HepG2 (cell line): ENCODE measurements around the gene NCOA6. TPM values are rescaled to one million over a fixed set of nuclear protein-coding genes. Genes with fewer than 3 reads are reported as not detected.

Experiments
- BATF2 ChIP-seq: sonication (generic); formaldehyde crosslinking; IDR thresholded peaks from 2 replicates; pipeline ENCODE4 v1.8.0; 2022; ENCODE audit warnings: mild to moderate bottlenecking, missing genetic modification reagents, moderate library complexity
- BRD4 ChIP-seq: sonication (generic); formaldehyde crosslinking; IDR thresholded peaks from 2 replicates; pipeline ENCODE4 v1.4.0; 2020; ENCODE audit warnings: missing genetic modification reagents
- ETS1 ChIP-seq: sonication (generic); formaldehyde crosslinking; IDR thresholded peaks from 2 replicates; pipeline ENCODE4 v1.4.0; 2020; ENCODE audit warnings: missing genetic modification reagents
- GMEB2 ChIP-seq: IDR thresholded peaks from 2 replicates; pipeline ENCODE4 v1.6.1; 2016; ENCODE audit warnings: missing biosample characterization, missing genetic modification reagents, low read depth
- JARID2 ChIP-seq: sonication (generic); formaldehyde crosslinking; IDR thresholded peaks from 2 replicates; pipeline ENCODE4 v1.8.1; 2023; ENCODE audit warnings: missing genetic modification reagents, inconsistent platforms; ENCODE audit not compliant: insufficient replicate concordance
- KDM5A ChIP-seq: fragments of 200-600 bp; sonication (generic); IDR thresholded peaks from 2 replicates; pipeline ENCODE4 v1.7.0; 2018; ENCODE audit warnings: antibody characterized with exemption, mild to moderate bottlenecking, low read length, borderline replicate concordance
- PCBP1 ChIP-seq: fragments of 200-400 bp; formaldehyde crosslinking; IDR thresholded peaks from 2 replicates; pipeline ENCODE4 v1.6.1; 2017; ENCODE audit warnings: mild to moderate bottlenecking, low read depth, low read length, borderline replicate concordance
- RORA ChIP-seq: sonication (generic); formaldehyde crosslinking; IDR thresholded peaks from 2 replicates; pipeline ENCODE4 v1.5.0; 2020; ENCODE audit warnings: mild to moderate bottlenecking, missing genetic modification reagents, moderate library complexity
- SMAD1 ChIP-seq: sonication (generic); formaldehyde crosslinking; IDR thresholded peaks from 2 replicates; pipeline ENCODE4 v1.4.0; 2020; ENCODE audit warnings: missing genetic modification reagents, low read depth, mild to moderate bottlenecking, borderline replicate concordance
- ZNF121 ChIP-seq: sonication (generic); formaldehyde crosslinking; IDR thresholded peaks from 2 replicates; pipeline ENCODE4 v1.5.0; 2020; ENCODE audit warnings: mild to moderate bottlenecking, missing genetic modification reagents
- ZNF136 ChIP-seq: sonication (generic); formaldehyde crosslinking; IDR thresholded peaks from 2 replicates; pipeline ENCODE4 v1.8.1; 2022; ENCODE audit warnings: low read depth, mild to moderate bottlenecking, moderate library complexity, missing genetic modification reagents
- ZNF451 ChIP-seq: sonication (generic); formaldehyde crosslinking; IDR thresholded peaks from 2 replicates; pipeline ENCODE4 v1.5.0; 2020; ENCODE audit warnings: mild to moderate bottlenecking, missing genetic modification reagents
- ZNF557 ChIP-seq: sonication (generic); formaldehyde crosslinking; IDR thresholded peaks from 2 replicates; pipeline ENCODE4 v1.4.0; 2020; ENCODE audit warnings: missing genetic modification reagents
- ZNF646 ChIP-seq: sonication (generic); formaldehyde crosslinking; IDR thresholded peaks from 2 replicates; pipeline ENCODE4 v1.9.0; 2021; ENCODE audit warnings: mild to moderate bottlenecking, missing genetic modification reagents
- polyA plus RNA-seq, 8 experiments: library from polyadenylated mRNA; depleted of rRNA in 3 of 8; stranded (reverse) in 7 of 8; unstranded in 1 of 8; fragments of >200 nt; fragmentation: Illumina TruSeq in 4 of 8; extraction: Trizol in 4 of 8; gene quantifications; 2 replicates each; pipeline versions ENCODE4 v1.2.1 to v1.2.3, GENCODE V29; 2011 to 2016; ENCODE audit warnings: low read depth in 4 of 8, missing spikeins in 1 of 8, mixed read lengths in 1 of 8; ENCODE audit not compliant: insufficient read depth in 1 of 8
- total RNA-seq, 5 experiments: library from RNA; depleted of rRNA; stranded (reverse); fragments of >200 nt; fragmentation: Illumina TruSeq; extraction: Trizol; gene quantifications; 2 replicates each; pipeline ENCODE4 v1.2.3, GENCODE V29; 2016; ENCODE audit warnings: low read depth in 1 of 5
- TF ChIP-seq, protein P1 (sequence below): sonication (generic); formaldehyde crosslinking; IDR thresholded peaks from 2 replicates; pipeline ENCODE4 v1.4.0; 2020; ENCODE audit warnings: mild to moderate bottlenecking, missing genetic modification reagents

NCOA6 gene
- total and polyA plus RNA-seq, 2 of the 13 experiments (the other 11 are each of a cell fraction or from before 2014, with no cell fraction given), result 11.2 to 29.3 TPM

DNA sequence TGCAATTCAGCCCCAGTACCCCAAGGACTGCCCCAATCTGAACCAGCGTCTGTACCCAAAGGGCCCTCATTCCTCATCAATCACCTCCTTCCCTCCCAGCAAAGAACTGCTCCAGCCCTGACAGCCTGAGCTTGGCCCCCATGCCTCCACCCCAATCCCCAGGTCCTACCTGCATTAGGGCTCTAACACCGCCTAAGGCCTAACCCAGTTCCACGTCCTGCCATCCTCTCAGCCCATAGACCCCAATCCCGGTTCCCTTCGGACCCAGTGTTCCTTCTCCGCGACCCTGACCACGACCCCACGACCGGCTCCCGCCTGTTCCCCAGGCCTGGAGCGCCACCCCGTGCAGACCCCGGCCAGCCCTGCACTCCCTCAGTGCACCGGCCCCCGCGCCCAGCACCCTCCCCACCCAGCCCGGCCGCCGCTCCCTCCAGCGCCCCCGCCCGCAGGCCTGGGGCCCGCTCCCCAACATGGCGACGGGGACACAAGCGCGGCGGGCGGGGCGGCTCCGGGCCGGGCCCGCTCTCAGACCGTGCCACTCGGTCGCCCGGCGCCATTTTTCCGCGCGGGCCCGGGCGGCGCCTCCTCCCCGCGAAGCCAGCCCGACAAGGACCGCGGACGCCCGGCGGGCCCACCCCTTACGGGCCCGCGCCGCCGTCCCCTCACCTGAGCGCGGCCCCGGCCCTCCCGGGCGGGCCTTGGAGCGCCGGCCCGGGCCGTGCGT lies 483 bp downstream of the NCOA6 start (continued):
- TF ChIP-seq ZNF646 (CRISPR knock-in tag) (0 out of 2 replicates have a peak, but pooled peaks have one; percentile 27), ZNF451 (no peak; the same call in 1 of the 2 replicates), GMEB2 (CRISPR knock-in tag) (no peak), JARID2 (CRISPR knock-in tag) (no peak), RORA (CRISPR knock-in tag) (no peak), BRD4 (no peak), ZNF136 (CRISPR knock-in tag) (peak; percentile 44; the same call in 1 of the 2 replicates), PCBP1 (peak; percentile 17; the same call in 1 of the 2 replicates), BATF2 (CRISPR knock-in tag) (no peak), KDM5A (peak; percentile 22; the same call in 1 of the 2 replicates), ZNF557 (no peak), ETS1 (CRISPR knock-in tag) (no peak), ZNF121 (CRISPR knock-in tag) (no peak), SMAD1 (CRISPR knock-in tag) (no peak)
- TF ChIP-seq, protein P1, sequence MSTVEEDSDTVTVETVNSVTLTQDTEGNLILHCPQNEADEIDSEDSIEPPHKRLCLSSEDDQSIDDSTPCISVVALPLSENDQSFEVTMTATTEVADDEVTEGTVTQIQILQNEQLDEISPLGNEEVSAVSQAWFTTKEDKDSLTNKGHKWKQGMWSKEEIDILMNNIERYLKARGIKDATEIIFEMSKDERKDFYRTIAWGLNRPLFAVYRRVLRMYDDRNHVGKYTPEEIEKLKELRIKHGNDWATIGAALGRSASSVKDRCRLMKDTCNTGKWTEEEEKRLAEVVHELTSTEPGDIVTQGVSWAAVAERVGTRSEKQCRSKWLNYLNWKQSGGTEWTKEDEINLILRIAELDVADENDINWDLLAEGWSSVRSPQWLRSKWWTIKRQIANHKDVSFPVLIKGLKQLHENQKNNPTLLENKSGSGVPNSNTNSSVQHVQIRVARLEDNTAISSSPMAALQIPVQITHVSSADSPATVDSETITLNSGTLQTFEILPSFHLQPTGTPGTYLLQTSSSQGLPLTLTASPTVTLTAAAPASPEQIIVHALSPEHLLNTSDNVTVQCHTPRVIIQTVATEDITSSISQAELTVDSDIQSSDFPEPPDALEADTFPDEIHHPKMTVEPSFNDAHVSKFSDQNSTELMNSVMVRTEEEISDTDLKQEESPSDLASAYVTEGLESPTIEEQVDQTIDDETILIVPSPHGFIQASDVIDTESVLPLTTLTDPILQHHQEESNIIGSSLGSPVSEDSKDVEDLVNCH (CRISPR knock-in tag), result no peak
